Inflammatory macrophage (primary cell): Measurements from ENCODE around the gene POLK.

Experiments
- DNase-seq, 2 donors: peaks; one replicate each; pipeline ENCODE4 v3.0.0-alpha.2; 2020 to 2022

The POLK gene

GRCh38 chr5:75611311-75612225, 99.9 kb downstream of the POLK start, which contains the start of gene ANKDD1B:
ANKDD1B (plus strand) TSS chr5:75611453; CDS start chr5:75611635, 182 bp downstream.
- peak in 1 of 2 donors; percentile 5 for DNase-seq

GRCh38 chr5:75612226-75612569, 100.5 kb downstream of the POLK start:
- DNase-seq: no peak

- no peak for DNase-seq
These were observed 101.2 kb downstream of the POLK start for GRCh38 chr5:75612901-75613300.

GRCh38 chr5:75614176-75614575, 102.5 kb downstream of the POLK start:
- DNase-seq: no peak

- no peak for DNase-seq
These were observed 104.7 kb downstream of the POLK start for GRCh38 chr5:75616371-75616881.

- DNase-seq: no peak
These were observed 105.4 kb downstream of the POLK start for GRCh38 chr5:75616971-75617621.

- DNase-seq: no peak
These were observed 106.2 kb downstream of the POLK start for GRCh38 chr5:75617736-75618352.

- DNase-seq: no peak
These were observed 108.7 kb downstream of the POLK start for GRCh38 chr5:75620184-75620959.

GRCh38 chr5:75622564-75622963, 110.9 kb downstream of the POLK start:
- no peak for DNase-seq

- DNase-seq: no peak
These were observed 112.2 kb downstream of the POLK start for GRCh38 chr5:75623846-75624245.

GRCh38 chr5:75626959-75627358, 115.3 kb downstream of the POLK start:
- DNase-seq: no peak

- no peak for DNase-seq
These were observed 116.1 kb downstream of the POLK start for GRCh38 chr5:75627801-75628200.

GRCh38 chr5:75630875-75631274, 119.2 kb downstream of the POLK start:
- no peak for DNase-seq

- DNase-seq: no peak
These were observed 120.6 kb downstream of the POLK start for GRCh38 chr5:75632321-75632720.

GRCh38 chr5:75637949-75638348, 126.3 kb downstream of the POLK start:
- no peak for DNase-seq

- no peak for DNase-seq
These were observed 128.0 kb downstream of the POLK start for GRCh38 chr5:75639535-75640311.

GRCh38 chr5:75640395-75640794, 128.7 kb downstream of the POLK start:
- no peak for DNase-seq

GRCh38 chr5:75640826-75641225, 129.1 kb downstream of the POLK start:
- no peak for DNase-seq

GRCh38 chr5:75648712-75649111, 137.0 kb downstream of the POLK start:
- no peak for DNase-seq
